Esophagus (tissue), 2 donors: ENCODE measurements around the gene RASA1. TPM values are rescaled to one million over a fixed set of nuclear protein-coding genes. Genes with fewer than 3 reads are reported as not detected.

Source experiments
- H3K27ac ChIP-seq, 2 donors: one replicate each; pipeline ENCODE4 v1.5.1; 2013; ENCODE audit warnings: low read depth in 2 of 2, mild to moderate bottlenecking in 2 of 2, inconsistent platforms in 1 of 2, low read length in 1 of 2, moderate library complexity in 1 of 2
- H3K27me3 ChIP-seq, 2 donors: one replicate each; pipeline ENCODE4 v1.6.1; 2013; ENCODE audit warnings: low read length in 2 of 2, control low read depth in 1 of 2, mild to moderate bottlenecking in 1 of 2; ENCODE audit not compliant: insufficient read depth in 2 of 2, control insufficient read depth in 1 of 2
- H3K36me3 ChIP-seq, 2 donors: one replicate each; pipeline ENCODE4 v1.6.1; 2013; ENCODE audit warnings: low read length in 1 of 2; ENCODE audit not compliant: control insufficient read depth in 2 of 2, insufficient read depth in 2 of 2
- H3K4me1 ChIP-seq, 2 donors: one replicate each; pipeline ENCODE4 v1.6.1; 2013; ENCODE audit warnings: low read length in 1 of 2; ENCODE audit not compliant: control insufficient read depth in 2 of 2, insufficient read depth in 2 of 2
- H3K4me3 ChIP-seq, 2 donors: one replicate each; pipeline ENCODE4 v1.5.1; 2013; ENCODE audit warnings: low read length in 2 of 2, mild to moderate bottlenecking in 2 of 2, low read depth in 1 of 2, moderate library complexity in 1 of 2
- H3K9me3 ChIP-seq, 2 donors: one replicate each; pipeline ENCODE4 v1.6.1; 2013; ENCODE audit warnings: mild to moderate bottlenecking in 2 of 2, low read depth in 1 of 2, low read length in 1 of 2, moderate library complexity in 1 of 2; ENCODE audit not compliant: control insufficient read depth in 2 of 2, insufficient read depth in 1 of 2
- WGBS, 2 donors: extraction: QIAGEN DNeasy Blood & Tissue Kit; methylation state at CpG; one replicate each; pipeline ENCODE4 v1.1.7; 2013; 5-methylcytosine and 5-hydroxymethylcytosine counted together
- polyA plus RNA-seq, 2 donors: library from polyadenylated mRNA; stranded (reverse); fragments of 200-250 nt; gene quantifications; one replicate each; pipeline ENCODE4 v1.2.3, GENCODE V29; 2013
- donor health status: healthy with polysubstance abuse.
- donor health status: Bipolar disorder and iron deficiency.

The RASA1 gene
- polyA plus RNA-seq, 2 donors: 6.7 to 9.3 TPM

GRCh38 chr5:87405472-87406155 is 137.9 kb downstream of the RASA1 start:
- WGBS, 2 donors: 88 to 91% methylated on average over 2 of the region's 2 CpGs
- Histone ChIP-seq H3K27ac (no peak overlapping the region), H3K4me1 (no peaks in the 10 kb centered on the region), H3K36me3 (peaks cover 8 to 9% of the 10 kb centered on the region in 2 donors), H3K9me3 (no peaks in the 10 kb centered on the region), H3K4me3 (no peak overlapping the region), H3K27me3 (no peaks in the 10 kb centered on the region)

- Histone ChIP-seq H3K9me3 (no peaks in the 10 kb centered on the region), H3K4me3 (no peak overlapping the region), H3K4me1 (no peaks in the 10 kb centered on the region), H3K27me3 (no peaks in the 10 kb centered on the region), H3K27ac (no peak overlapping the region), H3K36me3 (peaks cover 7 to 8% of the 10 kb centered on the region in 2 donors)
- WGBS, 2 donors: 74 to 76% methylated on average over 2 of the region's 2 CpGs
Measured at GRCh38 chr5:87408204-87408603, 140.5 kb downstream of the RASA1 start.

DNA sequence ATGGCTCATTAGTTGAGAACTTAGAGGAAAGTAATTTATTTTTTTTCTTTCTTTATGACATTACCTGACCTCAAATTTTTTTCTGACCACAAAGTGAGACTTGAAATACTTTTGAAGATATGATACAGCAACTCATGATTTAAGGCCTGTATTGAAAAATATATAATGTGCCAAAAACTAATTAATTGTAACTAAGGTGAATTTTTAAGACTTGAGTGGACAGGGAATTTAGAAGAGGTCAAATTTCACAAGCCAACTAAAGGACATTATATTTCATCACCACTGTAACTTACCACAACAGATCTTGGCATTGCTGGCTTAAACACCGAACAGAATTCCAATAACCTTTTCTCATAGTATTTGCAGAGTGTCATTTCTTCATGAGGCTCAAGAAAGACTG is 143.2 kb downstream of the RASA1 start:
- Histone ChIP-seq H3K4me3 (no peak overlapping the region), H3K4me1 (no peaks in the 10 kb centered on the region), H3K9me3 (no peaks in the 10 kb centered on the region), H3K36me3 (peaks cover 4% of the 10 kb centered on the region in 2 donors), H3K27ac (no peak overlapping the region), H3K27me3 (no peaks in the 10 kb centered on the region)
- WGBS, 2 donors: 58 to 73% methylated on average over 1 of the region's 1 CpG

DNA sequence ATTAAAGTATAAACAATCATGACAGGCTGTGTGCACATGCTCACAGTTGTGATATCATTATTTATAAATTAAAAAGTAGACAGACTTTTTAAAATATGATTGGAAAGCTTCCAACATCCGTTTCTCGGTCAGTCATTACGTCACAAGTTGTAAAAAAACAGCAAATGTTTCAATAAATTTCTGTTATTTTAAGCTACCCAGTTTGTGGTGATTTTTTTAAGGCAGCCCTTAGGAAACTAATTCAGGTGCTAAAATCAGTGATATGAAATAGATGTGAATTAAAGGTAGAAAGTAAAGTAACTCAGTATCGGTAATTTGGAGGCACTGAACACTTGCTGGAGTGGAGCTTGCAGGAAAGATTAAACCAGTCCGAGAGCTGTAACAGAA is 143.9 kb downstream of the RASA1 start:
- H3K9me3 ChIP-seq: no peaks in the 10 kb centered on the region
- H3K4me3 ChIP-seq: peak overlapping the region; percentile 74 to 85
- peak overlapping the region; percentile 93 to 98 for H3K27ac ChIP-seq
- no peaks in the 10 kb centered on the region for H3K4me1 ChIP-seq
- 6 to 8% methylated on average over 5 of the region's 5 CpGs for WGBS, 2 donors
- H3K36me3 ChIP-seq: peaks cover 3 to 4% of the 10 kb centered on the region in 2 donors
- H3K27me3 ChIP-seq: no peaks in the 10 kb centered on the region

- Histone ChIP-seq H3K4me3 (peak overlapping the region; percentile 74 to 85), H3K4me1 (no peaks in the 10 kb centered on the region), H3K27ac (peak overlapping the region; percentile 93 to 98), H3K27me3 (no peaks in the 10 kb centered on the region), H3K36me3 (peaks cover 0 to 4% of the 10 kb centered on the region in 2 donors), H3K9me3 (no peaks in the 10 kb centered on the region)
- WGBS, 2 donors: 0 to 1% methylated on average over 29 of the region's 29 CpGs
Measured at GRCh38 chr5:87411973-87412629, 144.4 kb downstream of the RASA1 start.

DNA sequence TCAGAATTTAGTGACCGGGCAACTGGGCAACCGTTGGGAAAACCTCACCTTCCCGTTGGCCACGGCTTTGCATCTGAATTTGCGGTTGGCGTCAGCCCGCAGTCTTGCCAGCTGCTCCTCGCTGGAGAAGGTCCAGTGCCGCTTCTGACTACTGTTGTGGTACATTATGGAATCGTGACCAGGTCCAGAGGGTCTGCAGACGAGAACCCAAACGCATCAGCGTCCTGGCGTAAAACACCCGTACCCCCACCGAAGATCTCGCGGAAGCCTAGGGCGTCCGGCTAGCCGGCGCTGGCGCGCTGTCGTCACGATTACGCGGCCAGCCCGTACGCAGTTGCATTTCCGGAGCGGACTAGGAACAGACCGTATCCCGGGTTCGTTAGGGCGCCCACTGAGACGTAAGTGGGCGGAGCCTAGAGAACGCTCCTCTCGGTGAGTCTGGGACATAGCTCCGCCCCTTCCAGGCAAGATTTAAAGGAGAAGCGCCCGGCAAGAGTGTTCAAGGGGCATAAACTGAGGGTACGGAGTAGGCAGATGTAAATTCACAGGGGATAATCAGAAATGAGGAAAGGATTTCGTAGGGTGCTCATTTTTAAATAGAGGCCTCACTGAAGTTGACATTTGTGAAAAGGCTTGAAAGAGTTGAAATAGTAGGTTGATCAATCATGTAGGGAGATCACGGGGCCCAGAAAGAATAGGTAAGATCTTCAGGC is 145.1 kb downstream of the RASA1 start, which contains the start of gene CCNH:
TSS of gene CCNH (minus strand) at position 301 of the 713 bp plus-strand sequence. CDS start at position 165, 136 bp downstream.
- peak within 1 kb of the TSS; percentile 74 to 85 for H3K4me3 ChIP-seq
- peaks cover 0 to 4% of the 10 kb centered on the region in 2 donors for H3K36me3 ChIP-seq
- no peaks in the 10 kb centered on the region for H3K27me3 ChIP-seq
- no peaks in the 10 kb centered on the region for H3K9me3 ChIP-seq
- no peaks in the 10 kb centered on the region for H3K4me1 ChIP-seq
- H3K27ac ChIP-seq: peak within 1 kb of the TSS; percentile 93 to 98
- 1% methylated on average over 46 of the region's 46 CpGs for WGBS, 2 donors

DNA sequence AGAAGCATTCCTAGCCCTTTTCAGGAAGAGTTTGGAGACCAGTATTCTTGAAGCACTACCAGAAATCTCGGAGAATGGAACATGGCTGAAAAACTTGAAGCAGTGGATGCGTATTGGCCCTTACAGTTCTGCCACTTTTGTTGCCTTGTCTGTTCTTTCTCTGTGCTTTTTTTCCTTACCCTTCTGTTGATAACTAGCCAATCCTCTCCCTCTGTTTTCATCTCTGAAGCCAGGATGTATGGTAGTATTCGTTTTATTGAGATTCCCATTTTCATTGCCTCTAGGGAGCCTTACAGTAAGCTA is 145.6 kb downstream of the RASA1 start:
- Histone ChIP-seq H3K27ac (peak overlapping the region; percentile 42 to 43), H3K4me3 (peak overlapping the region in 1 of 2 donors; percentile 85), H3K27me3 (no peaks in the 10 kb centered on the region), H3K9me3 (no peaks in the 10 kb centered on the region), H3K4me1 (no peaks in the 10 kb centered on the region), H3K36me3 (peaks cover 0 to 4% of the 10 kb centered on the region in 2 donors)
- 44 to 47% methylated on average over 3 of the region's 3 CpGs for WGBS, 2 donors

DNA sequence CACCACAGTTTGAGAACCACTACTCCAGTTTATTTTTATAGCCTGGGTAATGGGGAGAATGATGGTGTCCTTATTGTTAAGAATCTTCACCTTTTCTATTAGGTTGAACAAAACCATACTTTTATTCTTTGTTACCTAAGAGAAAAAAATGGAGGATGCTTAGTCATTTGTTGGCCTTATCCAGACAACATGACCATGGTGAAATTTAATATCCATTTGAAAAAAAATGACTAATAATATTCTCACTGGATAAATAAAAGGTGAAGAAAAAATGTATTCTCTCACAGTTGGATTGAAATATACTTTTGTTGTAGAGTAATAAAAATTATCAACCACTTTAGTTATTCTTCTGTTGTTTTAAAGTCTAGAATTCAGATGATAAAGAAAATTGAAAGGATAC is 150.8 kb downstream of the RASA1 start:
- H3K27me3 ChIP-seq: no peaks in the 10 kb centered on the region
- H3K27ac ChIP-seq: no peak overlapping the region
- H3K4me1 ChIP-seq: no peaks in the 10 kb centered on the region
- no peak overlapping the region for H3K4me3 ChIP-seq
- H3K36me3 ChIP-seq: no peaks in the 10 kb centered on the region
- no peaks in the 10 kb centered on the region for H3K9me3 ChIP-seq

GRCh38 chr5:87421307-87421706 is 153.6 kb downstream of the RASA1 start:
- Histone ChIP-seq H3K4me1 (no peaks in the 10 kb centered on the region), H3K27ac (no peak overlapping the region), H3K27me3 (no peaks in the 10 kb centered on the region), H3K36me3 (no peaks in the 10 kb centered on the region), H3K9me3 (no peaks in the 10 kb centered on the region), H3K4me3 (no peak overlapping the region)
